ENCODE measurements around the gene HDAC9.

GRCh38 chr7:18755793-18756192, 260.2 kb downstream of the HDAC9 start:
- no peak for TF ChIP-seq CTCF (IDR thresholded peaks at IDR 0.05)
- no peak for TF ChIP-seq POLR2A (IDR thresholded peaks at IDR 0.05)
- no peak for TF ChIP-seq POLR2AphosphoS5 (IDR thresholded peaks at IDR 0.05)
- no peak for TF ChIP-seq EP300 (IDR thresholded peaks at IDR 0.05)
